IMR-90 (cell line): ENCODE results near the gene CCT7. TPM values are rescaled to one million over a fixed set of nuclear protein-coding genes. Genes with fewer than 3 reads are reported as not detected.

Source experiments
- ATAC-seq: fragments of 200-7000 bp; cut with Tn5 transposase; 2 replicates; pipeline ENCODE4 v1.9.1; 2020; ENCODE audit warnings: low read depth, mild to moderate bottlenecking, moderate library complexity
- BruUV-seq: library from RNA; stranded (reverse); fragments of 400-500 nt; replicated peaks from 2 replicates; lab custom pipeline; 2021; lab: Mats Ljungman, UMichigan
- CTCF ChIA-PET: fragments of 300-600 bp; formaldehyde crosslinking; extraction: SDS; loops from one replicate; lab custom pipeline; 2021; ENCODE audit warnings: antibody characterized with exemption; lab: Yijun Ruan, JAX
- POLR2A ChIA-PET: fragments of 300-600 bp; sonication (Branson Sonifier 250); formaldehyde crosslinking; loops from one replicate; lab custom pipeline; 2022; ENCODE audit warnings: antibody characterized with exemption; ENCODE audit not compliant: unreplicated experiment; lab: Charles Lee
- DNase-seq: peaks from one replicate; pipeline ENCODE4 v3.0.0; 2013
- H2AFZ ChIP-seq: replicated peaks from 2 replicates; pipeline ENCODE3; 2013; ENCODE audit warnings: low read length, mild to moderate bottlenecking; ENCODE audit not compliant: poor library complexity
- H2AK5ac ChIP-seq: 2 replicates; pipeline ENCODE4 v1.6.1; 2013; ENCODE audit warnings: low read depth, low read length, inconsistent platforms
- H2AK9ac ChIP-seq: replicated peaks from 2 replicates; pipeline ENCODE3; 2013; ENCODE audit warnings: mild to moderate bottlenecking, low read depth, low read length, moderate library complexity; ENCODE audit not compliant: poor library complexity
- H2BK120ac ChIP-seq: 2 replicates; pipeline ENCODE4 v1.6.1; 2013; ENCODE audit warnings: low read depth, low read length, inconsistent platforms
- H2BK15ac ChIP-seq: 3 replicates; pipeline ENCODE4 v1.6.1; 2013; ENCODE audit warnings: low read depth, low read length, inconsistent platforms
- H2BK20ac ChIP-seq: 2 replicates; pipeline ENCODE4 v1.6.1; 2013; ENCODE audit warnings: low read depth, mild to moderate bottlenecking, inconsistent platforms, low read length, moderate library complexity
- H2BK5ac ChIP-seq: 2 replicates; pipeline ENCODE4 v1.6.1; 2013; ENCODE audit warnings: mild to moderate bottlenecking, low read depth, low read length, inconsistent platforms; ENCODE audit not compliant: poor library complexity, severe bottlenecking
- H3K14ac ChIP-seq: replicated peaks from 2 replicates; pipeline ENCODE4 v1.6.1; 2013; ENCODE audit warnings: low read depth, low read length, inconsistent platforms
- H3K18ac ChIP-seq: 2 replicates; pipeline ENCODE4 v1.6.1; 2013; ENCODE audit warnings: low read depth, low read length, control low read depth
- H3K23ac ChIP-seq: 2 replicates; pipeline ENCODE4 v1.6.1; 2013; ENCODE audit warnings: low read depth, low read length, inconsistent platforms
- H3K27ac ChIP-seq: 2 replicates; pipeline ENCODE4 v1.5.1; 2013; ENCODE audit warnings: mild to moderate bottlenecking, control low read depth, low read length; ENCODE audit not compliant: insufficient read depth
- H3K27me3 ChIP-seq: 2 replicates; pipeline ENCODE4 v1.6.1; 2013; ENCODE audit warnings: low read length; ENCODE audit not compliant: control insufficient read depth, insufficient read depth
- H3K36me3 ChIP-seq: 2 replicates; pipeline ENCODE4 v1.6.1; 2013; ENCODE audit warnings: low read length, mixed read lengths; ENCODE audit not compliant: control insufficient read depth, insufficient read depth
- H3K4ac ChIP-seq: 2 replicates; pipeline ENCODE4 v1.6.1; 2013; ENCODE audit warnings: low read depth, low read length, inconsistent platforms
- H3K4me1 ChIP-seq: 2 replicates; pipeline ENCODE4 v1.6.1; 2013; ENCODE audit warnings: low read length, mixed read lengths; ENCODE audit not compliant: control insufficient read depth, insufficient read depth
- H3K4me2 ChIP-seq: 2 replicates; pipeline ENCODE4 v1.6.1; 2013; ENCODE audit warnings: low read depth, mild to moderate bottlenecking, control low read depth, low read length, moderate library complexity
- H3K4me3 ChIP-seq: 2 replicates; pipeline ENCODE4 v1.5.1; 2013; ENCODE audit warnings: low read depth, mild to moderate bottlenecking, control low read depth, low read length, moderate library complexity; ENCODE audit not compliant: insufficient read depth
- H3K56ac ChIP-seq: 2 replicates; pipeline ENCODE4 v1.6.1; 2013; ENCODE audit warnings: low read length, inconsistent platforms; ENCODE audit not compliant: insufficient read depth; ENCODE audit errors: extremely low read depth
- H3K79me1 ChIP-seq, 2 experiments: 2 replicates each; pipeline ENCODE4 v1.6.1; 2013; ENCODE audit warnings: low read length in 2 of 2, inconsistent platforms in 1 of 2, low read depth in 1 of 2
- H3K9ac ChIP-seq: 2 replicates; pipeline ENCODE4 v1.6.1; 2013; ENCODE audit warnings: low read depth, low read length, control low read depth
- H3K9me1 ChIP-seq: 2 replicates; pipeline ENCODE4 v1.6.1; 2013; ENCODE audit warnings: low read length, inconsistent platforms; ENCODE audit not compliant: insufficient read depth
- H3K9me3 ChIP-seq: 2 replicates; pipeline ENCODE4 v1.6.1; 2013; ENCODE audit warnings: low read length; ENCODE audit not compliant: control insufficient read depth, insufficient read depth
- H4K20me1 ChIP-seq: 2 replicates; pipeline ENCODE4 v1.6.1; 2013; ENCODE audit warnings: low read length, inconsistent platforms; ENCODE audit not compliant: insufficient read depth
- H4K5ac ChIP-seq: 2 replicates; pipeline ENCODE4 v1.6.1; 2013; ENCODE audit warnings: mild to moderate bottlenecking, low read depth, low read length, control low read depth
- H4K8ac ChIP-seq, 2 experiments: 2 replicates each; pipeline ENCODE4 v1.6.1; 2013; ENCODE audit warnings: low read depth in 2 of 2, low read length in 2 of 2, control low read depth in 1 of 2, inconsistent platforms in 1 of 2
- H4K91ac ChIP-seq: 2 replicates; pipeline ENCODE4 v1.6.1; 2013; ENCODE audit warnings: low read depth, low read length, inconsistent platforms; ENCODE audit not compliant: insufficient read depth
- BHLHE40 ChIP-seq: fragments of 150-350 bp; IDR thresholded peaks from 2 replicates; pipeline ENCODE4 v1.6.1; 2016; ENCODE audit warnings: mild to moderate bottlenecking, low read depth, low read length
- CEBPB ChIP-seq: IDR thresholded peaks from 2 replicates; pipeline ENCODE4 v1.6.1; 2012; ENCODE audit warnings: low read depth, low read length, improper control_type of control experiment
- CHD1 ChIP-seq: IDR thresholded peaks from 2 replicates; pipeline ENCODE4 v1.6.1; 2012; ENCODE audit warnings: low read depth, low read length, improper control_type of control experiment
- FOS ChIP-seq: fragments of 150-350 bp; IDR thresholded peaks from 2 replicates; pipeline ENCODE4 v1.6.1; 2016; ENCODE audit warnings: low read depth, low read length
- MAFK ChIP-seq: IDR thresholded peaks from 2 replicates; pipeline ENCODE4 v1.6.1; 2012; ENCODE audit warnings: low read depth, low read length, improper control_type of control experiment
- MAZ ChIP-seq: IDR thresholded peaks from 2 replicates; pipeline ENCODE4 v1.6.1; 2012; ENCODE audit warnings: low read depth, mild to moderate bottlenecking, low read length, improper control_type of control experiment, moderate library complexity, borderline replicate concordance
- MXI1 ChIP-seq: IDR thresholded peaks from 2 replicates; pipeline ENCODE4 v1.6.1; 2012; ENCODE audit warnings: low read depth, mild to moderate bottlenecking, low read length, moderate library complexity, borderline replicate concordance
- NFE2L2 ChIP-seq: fragments of 150-350 bp; IDR thresholded peaks from 2 replicates; pipeline ENCODE4 v1.6.1; 2016; ENCODE audit warnings: low read depth, mild to moderate bottlenecking, low read length
- POLR2A ChIP-seq: IDR thresholded peaks from 2 replicates; pipeline ENCODE4 v1.6.1; 2012; ENCODE audit warnings: mild to moderate bottlenecking, low read depth, low read length
- RCOR1 ChIP-seq: IDR thresholded peaks from 2 replicates; pipeline ENCODE4 v1.6.1; 2012; ENCODE audit warnings: mild to moderate bottlenecking, low read length, improper control_type of control experiment; ENCODE audit not compliant: insufficient replicate concordance
- RFX5 ChIP-seq: IDR thresholded peaks from 2 replicates; pipeline ENCODE4 v1.8.0; 2012; ENCODE audit warnings: low read depth, mild to moderate bottlenecking, low read length, moderate library complexity
- SMC3 ChIP-seq: fragments of 150-350 bp; IDR thresholded peaks from 2 replicates; pipeline ENCODE4 v1.6.1; 2016; ENCODE audit warnings: low read depth, mild to moderate bottlenecking, antibody characterized with exemption, low read length, moderate library complexity
- WGBS, 2 experiments: methylation state at CpG; one replicate each; pipeline versions ENCODE4 v1.1.5 to v1.1.7; 2013; ENCODE audit warnings: missing lambda C conversion rate in 2 of 2; ENCODE audit not compliant: insufficient read length in 1 of 2; ENCODE audit errors: extremely low coverage in 2 of 2; 5-methylcytosine and 5-hydroxymethylcytosine counted together
- dilution Hi-C: fragments of 300-500 bp; cut with HindIII; formaldehyde crosslinking; loops from one replicate; pipeline ENCODE4 v1.14.3; 2018; ENCODE audit warnings: low sequenced_read_pairs; ENCODE audit not compliant: unreplicated experiment
- in situ Hi-C: fragments of 300-500 bp; cut with MboI; formaldehyde crosslinking; loops from 3 replicates; pipeline ENCODE4 v1.14.3; 2019; ENCODE audit warnings: low sequenced_read_pairs, inconsistent platforms, mixed read lengths
- intact Hi-C: fragments of 100-400 bp; cut with micrococcal nuclease; formaldehyde crosslinking; loops from 2 replicates; pipeline ENCODE4 v1.10.0; 2022
- polyA plus RNA-seq, 3 experiments: library from polyadenylated mRNA; depleted of rRNA; stranded (reverse); fragments of >200 nt; gene quantifications; 2 replicates each; pipeline ENCODE4 v1.2.3, GENCODE V29; 2012; ENCODE audit warnings: low replicate concordance in 1 of 3
- total RNA-seq: library from RNA; depleted of rRNA; stranded (reverse); fragments of >200 nt; gene quantifications from 2 replicates; pipeline ENCODE4 v1.2.3, GENCODE V29; 2012
- TF ChIP-seq, protein P1 (sequence below): fragments of 150-350 bp; IDR thresholded peaks from 2 replicates; pipeline ENCODE4 v1.6.1; 2017; ENCODE audit warnings: mild to moderate bottlenecking, antibody characterized with exemption, low read length, low read depth
- TF ChIP-seq, protein P2 (sequence below): fragments of 150-350 bp; IDR thresholded peaks from 2 replicates; pipeline ENCODE4 v1.6.1; 2016; ENCODE audit warnings: low read depth, mild to moderate bottlenecking, low read length, moderate library complexity, borderline replicate concordance
- TF ChIP-seq, protein P3 (sequence below): conservative IDR thresholded peaks from 2 replicates; pipeline ENCODE4 v1.5.1; 2012; ENCODE audit warnings: mild to moderate bottlenecking, low read depth, low read length, improper control_type of control experiment

The CCT7 gene
- total and polyA plus RNA-seq, 2 of the 4 experiments (the other 2 are of a cell fraction), result 321 to 575 TPM

DNA sequence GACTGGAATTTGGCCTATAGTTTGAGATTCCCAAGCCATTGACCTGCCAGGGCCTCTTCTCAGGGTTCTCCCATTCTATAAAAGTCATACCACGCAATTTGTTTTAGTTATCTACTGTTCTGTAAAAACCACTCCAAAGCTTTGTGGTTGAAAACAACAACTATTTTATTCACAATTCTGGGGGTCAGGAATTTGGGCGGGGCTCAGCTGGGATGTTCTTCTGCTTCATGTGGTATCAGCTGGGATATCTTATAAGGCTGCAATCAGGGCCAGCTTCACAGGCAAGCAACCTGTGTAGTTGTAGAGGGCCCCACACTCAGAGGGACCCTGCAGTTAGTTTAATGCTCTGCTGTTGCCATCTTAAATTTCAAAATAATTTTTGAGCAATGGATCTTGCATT is 48.1 kb upstream of the CCT7 start:
- Histone ChIP-seq H3K4ac (no peak overlapping the region), H3K27ac (no peak overlapping the region), H3K56ac (no peak overlapping the region), H3K14ac (no peak overlapping the region), H3K79me1 (no peaks in the 10 kb centered on the region), H2BK120ac (no peak overlapping the region), H3K9ac (no peak overlapping the region), H3K4me2 (no peak overlapping the region), H2BK15ac (no peak overlapping the region), H4K20me1 (no peaks in the 10 kb centered on the region), H2BK5ac (no peak overlapping the region), H3K18ac (no peak overlapping the region), H4K91ac (no peak overlapping the region), H4K5ac (no peak overlapping the region), H4K8ac (no peak overlapping the region), H3K36me3 (no peaks in the 10 kb centered on the region), H2AK9ac (no peak overlapping the region), H2BK20ac (no peak overlapping the region), H3K4me3 (no peak overlapping the region), H2AFZ (no peak overlapping the region), H3K27me3 (peaks cover 60% of the 10 kb centered on the region), H3K9me1 (no peaks in the 10 kb centered on the region), H3K23ac (no peak overlapping the region), H2AK5ac (no peak overlapping the region), H3K9me3 (peaks cover 4% of the 10 kb centered on the region), H3K4me1 (no peaks in the 10 kb centered on the region)
- no CpG with 5 or more reads among the region's 2 CpGs for WGBS, 2 experiments
- dilution Hi-C loops, result no loop called here
- DNase-seq (no peak), ATAC-seq (no peak)
- TF ChIP-seq BHLHE40 (no peak), RCOR1 (no peak), CHD1 (no peak), RFX5 (no peak), POLR2A (no peak), SMC3 (no peak), CEBPB (no peak), MXI1 (no peak), NFE2L2 (no peak), MAFK (no peak), MAZ (no peak), FOS (no peak)
- TF ChIP-seq, protein P1, sequence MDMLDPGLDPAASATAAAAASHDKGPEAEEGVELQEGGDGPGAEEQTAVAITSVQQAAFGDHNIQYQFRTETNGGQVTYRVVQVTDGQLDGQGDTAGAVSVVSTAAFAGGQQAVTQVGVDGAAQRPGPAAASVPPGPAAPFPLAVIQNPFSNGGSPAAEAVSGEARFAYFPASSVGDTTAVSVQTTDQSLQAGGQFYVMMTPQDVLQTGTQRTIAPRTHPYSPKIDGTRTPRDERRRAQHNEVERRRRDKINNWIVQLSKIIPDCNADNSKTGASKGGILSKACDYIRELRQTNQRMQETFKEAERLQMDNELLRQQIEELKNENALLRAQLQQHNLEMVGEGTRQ, result no peak
- TF ChIP-seq, protein P2, sequence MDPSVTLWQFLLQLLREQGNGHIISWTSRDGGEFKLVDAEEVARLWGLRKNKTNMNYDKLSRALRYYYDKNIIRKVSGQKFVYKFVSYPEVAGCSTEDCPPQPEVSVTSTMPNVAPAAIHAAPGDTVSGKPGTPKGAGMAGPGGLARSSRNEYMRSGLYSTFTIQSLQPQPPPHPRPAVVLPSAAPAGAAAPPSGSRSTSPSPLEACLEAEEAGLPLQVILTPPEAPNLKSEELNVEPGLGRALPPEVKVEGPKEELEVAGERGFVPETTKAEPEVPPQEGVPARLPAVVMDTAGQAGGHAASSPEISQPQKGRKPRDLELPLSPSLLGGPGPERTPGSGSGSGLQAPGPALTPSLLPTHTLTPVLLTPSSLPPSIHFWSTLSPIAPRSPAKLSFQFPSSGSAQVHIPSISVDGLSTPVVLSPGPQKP, result no peak
- TF ChIP-seq, protein P3, sequence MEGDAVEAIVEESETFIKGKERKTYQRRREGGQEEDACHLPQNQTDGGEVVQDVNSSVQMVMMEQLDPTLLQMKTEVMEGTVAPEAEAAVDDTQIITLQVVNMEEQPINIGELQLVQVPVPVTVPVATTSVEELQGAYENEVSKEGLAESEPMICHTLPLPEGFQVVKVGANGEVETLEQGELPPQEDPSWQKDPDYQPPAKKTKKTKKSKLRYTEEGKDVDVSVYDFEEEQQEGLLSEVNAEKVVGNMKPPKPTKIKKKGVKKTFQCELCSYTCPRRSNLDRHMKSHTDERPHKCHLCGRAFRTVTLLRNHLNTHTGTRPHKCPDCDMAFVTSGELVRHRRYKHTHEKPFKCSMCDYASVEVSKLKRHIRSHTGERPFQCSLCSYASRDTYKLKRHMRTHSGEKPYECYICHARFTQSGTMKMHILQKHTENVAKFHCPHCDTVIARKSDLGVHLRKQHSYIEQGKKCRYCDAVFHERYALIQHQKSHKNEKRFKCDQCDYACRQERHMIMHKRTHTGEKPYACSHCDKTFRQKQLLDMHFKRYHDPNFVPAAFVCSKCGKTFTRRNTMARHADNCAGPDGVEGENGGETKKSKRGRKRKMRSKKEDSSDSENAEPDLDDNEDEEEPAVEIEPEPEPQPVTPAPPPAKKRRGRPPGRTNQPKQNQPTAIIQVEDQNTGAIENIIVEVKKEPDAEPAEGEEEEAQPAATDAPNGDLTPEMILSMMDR, result no peak
- no TSS peak for BruUV-seq
- ChIA-PET CTCF (no interaction called here), POLR2A (no interaction called here)
- in situ Hi-C loops, result no loop called here
- intact Hi-C loops, result no loop called here
